Parathyroid adenoma (tissue), 2 donors: Measurements from ENCODE around the gene FLAD1.
A peak's percentile ranks its signal among the peaks of the same experiment; 100 is the strongest.

Source experiments
- H2AFZ ChIP-seq: fragments of 300-600 bp; sonication (generic); one replicate; pipeline ENCODE4 v1.7.0; 2017; ENCODE audit warnings: antibody characterized with exemption, mild to moderate bottlenecking
- H3K27ac ChIP-seq: fragments of 300-600 bp; sonication (generic); one replicate; pipeline ENCODE4 v1.7.0; 2017
- H3K27me3 ChIP-seq: fragments of 300-600 bp; sonication (generic); one replicate; pipeline ENCODE4 v1.7.0; 2017; ENCODE audit warnings: low read length; ENCODE audit not compliant: control insufficient read depth, insufficient read depth
- H3K36me3 ChIP-seq: fragments of 300-600 bp; sonication (generic); one replicate; pipeline ENCODE4 v1.7.0; 2017; ENCODE audit warnings: low read length; ENCODE audit not compliant: control insufficient read depth, insufficient read depth
- H3K4me1 ChIP-seq: fragments of 300-600 bp; sonication (generic); one replicate; pipeline ENCODE4 v1.7.0; 2017; ENCODE audit warnings: control low read depth
- H3K4me2 ChIP-seq: fragments of 300-600 bp; sonication (generic); one replicate; pipeline ENCODE4 v1.7.0; 2017; ENCODE audit warnings: low read length
- H3K4me3 ChIP-seq: fragments of 300-600 bp; sonication (generic); one replicate; pipeline ENCODE4 v1.7.0; 2017; ENCODE audit warnings: low read depth, low read length
- H3K79me2 ChIP-seq: fragments of 300-600 bp; sonication (generic); one replicate; pipeline ENCODE4 v1.7.0; 2017; ENCODE audit warnings: control low read depth
- H3K9ac ChIP-seq: fragments of 300-600 bp; sonication (generic); one replicate; pipeline ENCODE4 v1.7.0; 2017; ENCODE audit warnings: mild to moderate bottlenecking
- H3K9me3 ChIP-seq: fragments of 300-600 bp; sonication (generic); one replicate; pipeline ENCODE4 v1.7.0; 2017; ENCODE audit warnings: low read length; ENCODE audit not compliant: control insufficient read depth
- TF ChIP-seq, protein P1 (sequence below): fragments of 300-600 bp; sonication (generic); IDR thresholded peaks from one replicate; pipeline ENCODE4 v1.7.0; 2017; ENCODE audit warnings: antibody characterized with exemption, mild to moderate bottlenecking
- donor health status: primary hyperparathyroidism.

Gene FLAD1

DNA sequence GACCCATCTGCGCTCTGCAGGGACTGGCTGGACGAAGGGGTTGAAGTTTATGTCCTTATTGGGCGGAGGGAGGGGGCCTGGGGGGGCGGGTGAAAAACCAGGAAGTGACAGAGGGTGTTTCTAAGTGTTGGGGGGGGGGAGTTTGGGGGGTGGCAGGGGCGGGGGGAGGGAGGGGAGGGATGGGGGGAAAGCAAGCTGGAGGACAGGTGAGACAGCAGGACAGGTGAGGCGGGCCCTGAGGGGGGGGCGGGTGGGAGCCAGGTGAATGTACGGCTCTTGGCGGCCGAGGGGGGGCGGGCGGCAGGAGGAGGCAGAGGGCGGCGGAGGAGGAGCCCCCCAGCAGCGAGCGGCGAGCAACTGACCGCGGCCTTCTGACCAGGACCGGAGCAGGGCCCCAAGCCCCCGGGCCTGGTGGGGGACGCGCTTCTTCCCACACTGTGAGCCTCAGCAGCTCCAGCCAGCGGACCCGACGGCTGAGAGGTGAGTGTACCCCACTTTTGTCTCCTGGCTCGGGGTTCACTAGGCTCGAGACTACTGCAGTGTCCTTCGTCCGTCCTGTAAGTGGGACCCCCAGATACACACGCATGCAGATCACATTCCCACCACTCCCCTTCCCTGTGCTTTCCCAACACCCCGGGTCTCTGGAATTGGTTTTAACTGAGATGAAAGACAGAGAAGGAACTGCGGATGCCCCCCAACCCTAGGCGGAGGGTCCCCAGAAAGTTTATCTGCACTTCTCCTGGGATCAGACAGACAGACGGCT, 19.5 kb downstream of the FLAD1 start, which contains the start of gene ZBTB7B:
Gene ZBTB7B, plus strand, starts transcription at position 339 of the 763 bp plus-strand sequence. CDS start 11,859 bp downstream, outside the sequence.
- no peaks in the 10 kb centered on the region for H3K36me3 ChIP-seq
- peaks cover 5% of the 10 kb centered on the region for H3K4me1 ChIP-seq

DNA sequence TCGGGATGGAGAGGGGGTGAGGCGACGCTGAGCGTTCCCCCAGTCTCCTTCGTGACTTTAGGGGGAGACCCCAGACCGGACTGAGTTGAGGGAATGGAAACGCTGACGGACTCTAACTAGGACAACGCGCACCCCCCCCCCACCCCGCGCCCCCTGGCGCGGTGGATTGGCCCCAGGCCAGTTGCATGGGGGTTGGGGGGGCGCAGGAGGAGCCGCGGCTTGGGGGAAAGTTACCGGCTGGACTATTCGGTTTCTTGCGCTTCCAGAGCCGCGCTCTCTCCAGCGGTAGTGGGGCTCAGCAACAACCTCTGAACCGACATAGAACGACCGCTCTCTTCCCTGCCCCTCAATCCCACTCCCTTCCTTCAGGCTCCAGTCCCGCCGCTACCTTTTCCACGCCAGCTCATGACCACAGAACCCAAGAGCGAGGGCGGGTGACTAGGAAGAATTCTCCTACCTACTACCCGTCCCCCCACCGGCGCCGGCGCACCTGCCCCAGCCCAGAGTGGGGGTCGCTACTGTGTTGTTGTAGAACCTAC, 20.2 kb downstream of the FLAD1 start:
- Histone ChIP-seq H3K4me2 (peak overlapping the region; percentile 99), H3K9me3 (no peaks in the 10 kb centered on the region), H3K79me2 (peaks cover 7% of the 10 kb centered on the region), H3K27me3 (no peaks in the 10 kb centered on the region), H2AFZ (peak overlapping the region; percentile 42), H3K4me3 (peak overlapping the region; percentile 99), H3K27ac (peak overlapping the region; percentile 69), H3K9ac (no peak overlapping the region), H3K36me3 (no peaks in the 10 kb centered on the region), H3K4me1 (peaks cover 5% of the 10 kb centered on the region)
- TF ChIP-seq, protein P1, sequence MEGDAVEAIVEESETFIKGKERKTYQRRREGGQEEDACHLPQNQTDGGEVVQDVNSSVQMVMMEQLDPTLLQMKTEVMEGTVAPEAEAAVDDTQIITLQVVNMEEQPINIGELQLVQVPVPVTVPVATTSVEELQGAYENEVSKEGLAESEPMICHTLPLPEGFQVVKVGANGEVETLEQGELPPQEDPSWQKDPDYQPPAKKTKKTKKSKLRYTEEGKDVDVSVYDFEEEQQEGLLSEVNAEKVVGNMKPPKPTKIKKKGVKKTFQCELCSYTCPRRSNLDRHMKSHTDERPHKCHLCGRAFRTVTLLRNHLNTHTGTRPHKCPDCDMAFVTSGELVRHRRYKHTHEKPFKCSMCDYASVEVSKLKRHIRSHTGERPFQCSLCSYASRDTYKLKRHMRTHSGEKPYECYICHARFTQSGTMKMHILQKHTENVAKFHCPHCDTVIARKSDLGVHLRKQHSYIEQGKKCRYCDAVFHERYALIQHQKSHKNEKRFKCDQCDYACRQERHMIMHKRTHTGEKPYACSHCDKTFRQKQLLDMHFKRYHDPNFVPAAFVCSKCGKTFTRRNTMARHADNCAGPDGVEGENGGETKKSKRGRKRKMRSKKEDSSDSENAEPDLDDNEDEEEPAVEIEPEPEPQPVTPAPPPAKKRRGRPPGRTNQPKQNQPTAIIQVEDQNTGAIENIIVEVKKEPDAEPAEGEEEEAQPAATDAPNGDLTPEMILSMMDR = no peak

More for the DNA sequence above, 19.5 kb downstream of the FLAD1 start, which contains the start of gene ZBTB7B:
- H2AFZ ChIP-seq = peak within 1 kb of the TSS; percentile 73
- no peaks in the 10 kb centered on the region for H3K9me3 ChIP-seq
- H3K27me3 ChIP-seq = no peaks in the 10 kb centered on the region
- H3K4me2 ChIP-seq = peak within 1 kb of the TSS; percentile 99
- peak within 1 kb of the TSS; percentile 99 for H3K4me3 ChIP-seq
- TF ChIP-seq, protein P1 = no peak
- H3K27ac ChIP-seq = peak within 1 kb of the TSS; percentile 94
- H3K9ac ChIP-seq = peak within 1 kb of the TSS; percentile 67
- peaks cover 7% of the 10 kb centered on the region for H3K79me2 ChIP-seq

GRCh38 chr1:155003766-155004351, 20.7 kb downstream of the FLAD1 start:
- Histone ChIP-seq H3K4me2 (peak overlapping the region; percentile 99), H2AFZ (peak overlapping the region; percentile 42), H3K4me3 (peak overlapping the region; percentile 99), H3K36me3 (no peaks in the 10 kb centered on the region), H3K4me1 (peaks cover 10% of the 10 kb centered on the region), H3K9me3 (no peaks in the 10 kb centered on the region), H3K79me2 (peaks cover 7% of the 10 kb centered on the region), H3K27ac (peak overlapping the region; percentile 69), H3K9ac (no peak overlapping the region), H3K27me3 (no peaks in the 10 kb centered on the region)
- TF ChIP-seq, protein P1 = no peak

GRCh38 chr1:155004352-155005075, 21.4 kb downstream of the FLAD1 start:
- H3K79me2 ChIP-seq = peaks cover 7% of the 10 kb centered on the region
- H3K27me3 ChIP-seq = no peaks in the 10 kb centered on the region
- H3K9me3 ChIP-seq = no peaks in the 10 kb centered on the region
- TF ChIP-seq, protein P1 = no peak
- H3K36me3 ChIP-seq = no peaks in the 10 kb centered on the region
- peak overlapping the region; percentile 99 for H3K4me3 ChIP-seq
- no peak overlapping the region for H3K9ac ChIP-seq
- H3K4me1 ChIP-seq = peaks cover 10% of the 10 kb centered on the region
- H2AFZ ChIP-seq = no peak overlapping the region
- peak overlapping the region; percentile 99 for H3K4me2 ChIP-seq
- H3K27ac ChIP-seq = peak overlapping the region; percentile 69
